K562 (cell line): ENCODE data around the gene STRADB. TPM values are rescaled to one million over a fixed set of nuclear protein-coding genes. Genes with fewer than 3 reads are reported as not detected.

Experiments used
- ATAC-seq: fragments of 200-7000 bp; cut with Tn5 transposase; 3 replicates; pipeline ENCODE4 v1.9.1; 2020; ENCODE audit warnings: moderate library complexity
- BruUV-seq: library from RNA; stranded (reverse); fragments of 400-500 nt; replicated peaks from 2 replicates; lab custom pipeline; 2021; lab: Mats Ljungman, UMichigan
- CTCF ChIA-PET: fragments of 300-600 bp; formaldehyde crosslinking; extraction: SDS; loops from one replicate; lab custom pipeline; 2021; ENCODE audit warnings: low intra/inter-chr PET ratio; lab: Yijun Ruan, JAX
- POLR2A ChIA-PET: fragments of 300-600, 350-650 bp; sonication (Branson Sonifier 250); formaldehyde crosslinking; extraction: SDS; loops from one replicate; lab custom pipeline; 2021; ENCODE audit warnings: antibody characterized with exemption, inconsistent platforms; lab: Yijun Ruan, JAX
- DNase-seq, 4 experiments: peaks; one replicate each; pipeline versions ENCODE4 v3.0.0 to v3.0.0-alpha.2; 2011 to 2018; ENCODE audit warnings: low spot score in 3 of 4, mixed read lengths in 3 of 4; ENCODE audit errors: extremely low read depth in 1 of 4
- FAIRE-seq: peaks from 2 replicates; lab custom pipeline; 2011; peaks lifted over from hg19 to GRCh38; lab: Jason Lieb, UNC
- H2AFZ ChIP-seq: 2 replicates; pipeline ENCODE4 v1.6.0; 2011; ENCODE audit warnings: low read depth, low read length, control low read depth, inconsistent platforms
- H3K27ac ChIP-seq: fragments of 200-600 bp; 3 replicates; pipeline ENCODE4 v1.8.0; 2011; ENCODE audit warnings: low read depth, mild to moderate bottlenecking, control low read depth, inconsistent platforms, low read length, moderate library complexity, mixed read lengths; ENCODE audit errors: extremely low read depth
- H3K27me3 ChIP-seq, 2 experiments: fragments of 300-600 bp in 1 of 2; 2 replicates in 1 of 2; 3 replicates in 1 of 2; pipeline versions ENCODE4 v1.6.0 to v1.8.0; 2011; ENCODE audit warnings: inconsistent platforms in 2 of 2, low read length in 2 of 2, mild to moderate bottlenecking in 1 of 2, mixed read lengths in 1 of 2, moderate library complexity in 1 of 2; ENCODE audit not compliant: control insufficient read depth in 2 of 2, insufficient read depth in 2 of 2
- H3K36me3 ChIP-seq: fragments of 300-600 bp; 3 replicates; pipeline ENCODE4 v1.8.0; 2011; ENCODE audit warnings: mild to moderate bottlenecking, low read length, inconsistent platforms; ENCODE audit not compliant: control insufficient read depth, insufficient read depth
- H3K4me1 ChIP-seq, 2 experiments: fragments of 200-600 bp in 1 of 2; replicated peaks in 1 of 2; 2 replicates in 1 of 2; 3 replicates in 1 of 2; pipeline versions ENCODE4 v1.5.1 to v1.8.0; 2011; ENCODE audit warnings: inconsistent platforms in 2 of 2, low read length in 2 of 2, mild to moderate bottlenecking in 1 of 2, mixed read lengths in 1 of 2, moderate library complexity in 1 of 2; ENCODE audit not compliant: control insufficient read depth in 2 of 2, insufficient read depth in 2 of 2
- H3K4me2 ChIP-seq: 2 replicates; pipeline ENCODE4 v1.6.1; 2011; ENCODE audit warnings: low read length, control low read depth, inconsistent platforms, mixed read lengths; ENCODE audit not compliant: insufficient read depth
- H3K4me3 ChIP-seq: fragments of 200-600 bp; sonication (generic), shearing (Covaris generic); 2 replicates; pipeline ENCODE4 v1.5.1; 2016; ENCODE audit warnings: control low read depth, inconsistent platforms
- H3K79me2 ChIP-seq: fragments of 200-600 bp; 3 replicates; pipeline ENCODE4 v1.8.0; 2011; ENCODE audit warnings: low read length, inconsistent platforms; ENCODE audit not compliant: control insufficient read depth, insufficient read depth
- H3K9ac ChIP-seq, 2 experiments: 2 replicates each; pipeline versions ENCODE4 v1.6.0 to v1.6.1; 2011; ENCODE audit warnings: low read depth in 2 of 2, low read length in 2 of 2, control low read depth in 1 of 2, inconsistent platforms in 1 of 2, mild to moderate bottlenecking in 1 of 2, mixed read lengths in 1 of 2; ENCODE audit not compliant: insufficient read depth in 1 of 2
- H3K9me1 ChIP-seq: one replicate; pipeline ENCODE4 v1.6.0; 2011; ENCODE audit warnings: inconsistent platforms, mild to moderate bottlenecking, low read length, moderate library complexity; ENCODE audit not compliant: control insufficient read depth, insufficient read depth
- H3K9me3 ChIP-seq: replicated peaks from 2 replicates; pipeline ENCODE4 v1.5.1; 2011; ENCODE audit warnings: low read depth, low read length, inconsistent platforms; ENCODE audit not compliant: control insufficient read depth, insufficient read depth
- H4K20me1 ChIP-seq: replicated peaks from 2 replicates; pipeline ENCODE4 v1.6.1; 2011; ENCODE audit warnings: low read length, inconsistent platforms, mixed read lengths; ENCODE audit not compliant: control insufficient read depth, insufficient read depth
- BACH1 ChIP-seq: fragments of 200-800 bp; sonication (Bioruptor generic); IDR thresholded peaks from 2 replicates; pipeline ENCODE4 v1.6.1; 2016; ENCODE audit warnings: missing genetic modification characterization, missing compliant biosample characterization
- HMGN3 ChIP-seq: IDR thresholded peaks from 2 replicates; pipeline ENCODE4 v1.6.1; 2011; ENCODE audit warnings: borderline replicate concordance, low read depth, mild to moderate bottlenecking, mixed read lengths, low read length; ENCODE audit not compliant: insufficient read length; ENCODE audit errors: extremely low read depth
- KDM4B ChIP-seq, 2 experiments: fragments of 450-650 bp in 1 of 2; sonication (generic) in 1 of 2; IDR thresholded peaks; 2 replicates each; pipeline ENCODE4 v1.6.1; 2016 to 2017; ENCODE audit warnings: borderline replicate concordance in 2 of 2, antibody characterized with exemption in 1 of 2, low read depth in 1 of 2, mild to moderate bottlenecking in 1 of 2
- MECOM ChIP-seq: fragments of 250-450 bp; sonication (Bioruptor Pico); IDR thresholded peaks from 2 replicates; pipeline ENCODE4 v1.8.0; 2022; ENCODE audit warnings: inconsistent platforms
- MYC ChIP-seq, 2 experiments: fragments of 250-450 bp in 1 of 2; sonication (Bioruptor Pico) in 1 of 2; IDR thresholded peaks; 2 replicates each; pipeline versions ENCODE4 v1.5.1 to v1.6.1; 2012 to 2021; ENCODE audit warnings: low read depth in 2 of 2, borderline replicate concordance in 1 of 2, improper control_type of control experiment in 1 of 2, low read length in 1 of 2, mild to moderate bottlenecking in 1 of 2, moderate library complexity in 1 of 2
- PHB2 ChIP-seq: fragments of 450-650 bp; IDR thresholded peaks from 2 replicates; pipeline ENCODE4 v1.6.1; 2017; ENCODE audit warnings: low read depth
- SP2 ChIP-seq: IDR thresholded peaks from 2 replicates; pipeline ENCODE4 v1.6.1; 2011; ENCODE audit warnings: mild to moderate bottlenecking, low read depth, low read length, moderate library complexity; ENCODE audit not compliant: poor library complexity, severe bottlenecking; ENCODE audit errors: extremely low read depth
- STAT5A ChIP-seq: IDR thresholded peaks from 2 replicates; pipeline ENCODE4 v1.6.1; 2012; ENCODE audit warnings: low read length, inconsistent platforms, borderline replicate concordance
- ZNF695 ChIP-seq: fragments of 450-650 bp; formaldehyde crosslinking; IDR thresholded peaks from 2 replicates; pipeline ENCODE4 v1.4.0; 2020; ENCODE audit warnings: mild to moderate bottlenecking, moderate library complexity
- WGBS: fragments of 100-300 bp; shearing (Covaris generic); methylation state at CpG from one replicate; pipeline ENCODE4 v1.1.6; 2016; ENCODE audit warnings: low coverage, mixed read lengths; ENCODE audit not compliant: insufficient coverage; ENCODE audit errors: missing lambda C conversion rate; 5-methylcytosine and 5-hydroxymethylcytosine counted together
- in situ Hi-C: fragments of 300-500 bp; cut with MboI; formaldehyde crosslinking; loops from 4 replicates; pipeline ENCODE4 v1.15.0; 2018; ENCODE audit warnings: inconsistent platforms, mixed read lengths
- intact Hi-C: fragments of 100-400 bp; cut with micrococcal nuclease; formaldehyde crosslinking; loops from 2 replicates; pipeline ENCODE4 v1.14.2; 2022
- polyA plus RNA-seq, 8 experiments: library from polyadenylated mRNA; depleted of rRNA in 4 of 8; stranded (reverse) in 5 of 8; unstranded in 3 of 8; fragments of >200 nt; fragmentation: Nextera tagmentation in 2 of 8; fragmentation: Illumina TruSeq in 1 of 8; extraction: Ambion mirVana in 2 of 8; extraction: Trizol in 1 of 8; gene quantifications; 2 replicates each; pipeline versions ENCODE4 v1.2.1 to v1.2.3, GENCODE V29; 2011 to 2014; ENCODE audit warnings: inconsistent platforms in 1 of 8, missing spikeins in 1 of 8
- total RNA-seq, 7 experiments: library from RNA; depleted of rRNA in 6 of 7; stranded (reverse); fragments of >200 nt in 6 of 7; fragmentation: Illumina TruSeq in 2 of 7; extraction: Trizol in 2 of 7; gene quantifications; 2 replicates each; pipeline versions ENCODE4 v1.2.1 to v1.2.3, GENCODE V29; 2011 to 2021; ENCODE audit warnings: low replicate concordance in 1 of 7
- TF ChIP-seq, protein P1 (sequence below): fragments of 450-650 bp; IDR thresholded peaks from 2 replicates; pipeline ENCODE4 v1.6.1; 2016

STRADB gene
- total and polyA plus RNA-seq, 9 of the 15 experiments (the other 6 are each of a cell fraction or from before 2014, with no cell fraction given): 6.9 to 30.6 (median 15.7) TPM

DNA sequence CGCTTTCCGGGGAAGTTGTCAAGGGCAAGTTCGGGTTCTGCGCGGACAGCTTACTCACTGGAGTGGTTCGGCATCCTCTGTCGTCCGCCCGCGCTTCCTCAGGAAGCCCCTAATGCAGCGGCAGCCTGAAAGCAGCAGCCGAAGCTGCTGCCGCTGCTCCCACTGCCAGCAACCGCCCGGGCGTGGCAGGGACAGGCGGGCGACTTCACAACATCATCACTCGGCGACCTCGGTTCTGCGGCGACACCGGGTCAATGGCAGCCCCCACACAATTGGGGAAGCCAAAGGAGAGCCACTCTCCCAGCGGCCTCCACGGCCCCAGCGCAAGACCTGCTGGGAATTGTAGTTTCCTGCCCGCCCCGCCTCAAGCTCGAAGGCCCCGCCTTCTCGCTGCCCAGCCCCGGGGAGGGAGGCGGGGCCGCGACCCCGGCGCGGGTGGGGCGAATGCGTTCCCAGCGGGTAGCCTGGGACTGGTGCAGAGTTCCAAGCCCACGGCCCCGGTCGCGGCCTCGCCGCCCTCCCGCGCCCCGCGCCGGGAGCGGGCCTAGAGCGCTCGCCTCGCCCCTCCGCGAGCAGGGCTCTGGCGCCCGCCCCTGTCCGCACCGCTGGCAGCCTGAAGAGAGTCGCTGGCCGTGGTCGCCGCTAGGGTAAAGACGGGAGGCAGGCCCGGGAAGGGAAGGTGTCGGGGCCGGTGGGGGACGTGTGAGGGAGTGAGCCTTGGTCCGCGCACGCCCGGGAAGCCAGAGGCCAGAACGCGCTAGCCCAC is at the start of gene STRADB, which contains the start of gene TRAK2 (continued):
- TF ChIP-seq MYC (IDR thresholded peaks at IDR 0.05; ENCODE audit: low read depth, low read length) (peak; percentile 46; the same call in 1 of the 2 replicates), MYC (CRISPR knock-in tag; IDR thresholded peaks at IDR 0.05; ENCODE audit: borderline replicate concordance, low read depth) (no peak), KDM4B (IDR thresholded peaks at IDR 0.05; ENCODE audit: borderline replicate concordance in 2 of 2, low read depth in 1 of 2) (no peak), HMGN3 (peak; percentile 44), ZNF695 (CRISPR knock-in tag) (no peak), PHB2 (no peak)
- TF ChIP-seq, protein P1, sequence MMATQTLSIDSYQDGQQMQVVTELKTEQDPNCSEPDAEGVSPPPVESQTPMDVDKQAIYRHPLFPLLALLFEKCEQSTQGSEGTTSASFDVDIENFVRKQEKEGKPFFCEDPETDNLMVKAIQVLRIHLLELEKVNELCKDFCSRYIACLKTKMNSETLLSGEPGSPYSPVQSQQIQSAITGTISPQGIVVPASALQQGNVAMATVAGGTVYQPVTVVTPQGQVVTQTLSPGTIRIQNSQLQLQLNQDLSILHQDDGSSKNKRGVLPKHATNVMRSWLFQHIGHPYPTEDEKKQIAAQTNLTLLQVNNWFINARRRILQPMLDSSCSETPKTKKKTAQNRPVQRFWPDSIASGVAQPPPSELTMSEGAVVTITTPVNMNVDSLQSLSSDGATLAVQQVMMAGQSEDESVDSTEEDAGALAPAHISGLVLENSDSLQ: peak; percentile 32; the same call in 1 of the 2 replicates
- TF ChIP-seq, all 486 proteins: peak for 100

DNA sequence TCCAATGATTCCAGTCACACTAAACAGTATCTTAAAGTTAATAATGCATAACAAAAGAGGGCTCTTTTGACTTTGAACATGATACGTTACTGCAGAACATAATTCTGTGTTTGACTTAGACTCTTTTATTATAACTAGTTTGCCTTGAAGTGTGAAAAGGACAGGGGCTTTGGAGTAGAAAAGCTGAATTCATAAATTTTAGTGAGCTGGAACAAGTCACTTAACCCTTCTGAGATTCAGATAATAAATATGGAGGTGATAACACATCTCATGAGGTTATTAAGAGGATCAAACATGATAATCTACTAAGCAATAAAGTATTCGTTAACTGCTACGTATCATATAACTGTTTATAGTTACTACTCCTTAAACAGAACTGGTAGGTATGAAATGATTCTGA is 49.7 kb upstream of the STRADB start:
- Histone ChIP-seq H3K9me1 (no peaks in the 10 kb centered on the region), H4K20me1 (no peaks in the 10 kb centered on the region), H3K4me3 (no peak overlapping the region), H3K4me1 (peaks cover 10 to 18% of the 10 kb centered on the region in 2 experiments; a peak in 4 of 5 replicates), H2AFZ (no peak overlapping the region), H3K9ac (no peak overlapping the region), H3K79me2 (peaks cover 65% of the 10 kb centered on the region), H3K9me3 (no peaks in the 10 kb centered on the region), H3K27ac (no peak overlapping the region), H3K36me3 (peaks cover 26% of the 10 kb centered on the region), H3K27me3 (no peaks in the 10 kb centered on the region), H3K4me2 (no peak overlapping the region)
- POLR2A ChIA-PET: interaction anchor here (0.8 to 1.9 kb wide), 2 partner anchors 9 to 11 kb away, joined by 3 to 5 read pairs; no protein-coding TSS in a partner anchor
- CTCF ChIA-PET: no interaction called here
- no TSS peak for BruUV-seq
- TF ChIP-seq BACH1 (no peak), MECOM (no peak), SP2 (no peak), STAT5A (no peak)
- intact Hi-C loops: no loop called here
- DNase-seq: no peak
- in situ Hi-C loops: no loop called here
- ATAC-seq: no peak
- 80% methylated on average over 3 of the region's 3 CpGs for WGBS
- no peak for FAIRE-seq
